Body of pancreas (tissue), 4 donors: ENCODE measurements around the gene WWOX. TPM values are rescaled to one million over a fixed set of nuclear protein-coding genes. Genes with fewer than 3 reads are reported as not detected.

ENCODE experiments used
- ATAC-seq: fragments of 150-250 bp; one replicate; pipeline ENCODE4 v1.9.1; 2016
- DNase-seq, 4 donors: peaks; one replicate each; pipeline ENCODE4 v3.0.0-alpha.2; 2019
- H3K27ac ChIP-seq, 4 donors: fragments of 200-600 bp; sonication (generic); 1 replicate in 3 of 4; 2 replicates in 1 of 4; pipeline versions ENCODE4 v1.5.1 to v1.6.1; 2016 to 2019; ENCODE audit warnings: mild to moderate bottlenecking in 1 of 4, mixed read lengths in 1 of 4, moderate library complexity in 1 of 4
- H3K27me3 ChIP-seq, 2 donors: fragments of 200-600 bp; sonication (generic); one replicate each; pipeline ENCODE4 v1.6.0; 2016; ENCODE audit warnings: mild to moderate bottlenecking in 1 of 2
- H3K36me3 ChIP-seq, 2 donors: fragments of 200-600 bp; sonication (generic); replicated peaks in 1 of 2; 2 replicates each; pipeline ENCODE4 v1.5.1; 2016; ENCODE audit warnings: low read depth in 2 of 2; ENCODE audit not compliant: insufficient read depth in 1 of 2
- H3K4me1 ChIP-seq: fragments of 200-600 bp; sonication (generic); one replicate; pipeline ENCODE4 v1.6.0; 2016
- H3K4me3 ChIP-seq, 2 donors: fragments of 200-600 bp; sonication (generic); 1 replicate in 1 of 2; 2 replicates in 1 of 2; pipeline ENCODE4 v1.5.1; 2016 to 2019
- H3K9me3 ChIP-seq, 3 donors: fragments of 200-600 bp; sonication (generic); 1 replicate in 2 of 3; 2 replicates in 1 of 3; pipeline ENCODE4 v1.5.1; 2016
- POLR2A ChIP-seq, 3 donors: fragments of 450-650 bp; IDR thresholded peaks; one replicate each; pipeline ENCODE4 v1.6.1; 2016; ENCODE audit warnings: antibody characterized with exemption in 3 of 3, mild to moderate bottlenecking in 2 of 3
- WGBS, 2 donors: methylation state at CpG; one replicate each; pipeline ENCODE4 v1.1.5; 2017; 5-methylcytosine and 5-hydroxymethylcytosine counted together
- intact Hi-C: fragments of 100-400 bp; cut with DNase I; formaldehyde crosslinking; loops from one replicate; pipeline ENCODE4 v1.15.1; 2023
- total RNA-seq, 2 donors: library from RNA; depleted of rRNA; stranded (reverse); fragments of >200 nt; gene quantifications; one replicate each; pipeline ENCODE4 v1.1.0, GENCODE V29; 2016
- TF ChIP-seq, protein P1 (sequence below), 7 experiments: fragments of 450-650 bp in 4 of 7; fragments of 200-600 bp in 3 of 7; sonication (generic) in 3 of 7; IDR thresholded peaks; one replicate each; pipeline ENCODE4 v1.5.1; 2016 to 2019; ENCODE audit warnings: antibody characterized with exemption in 7 of 7

Gene WWOX
- total RNA-seq, 2 donors from 2014 or later = 52.7 to 67.2 TPM

DNA sequence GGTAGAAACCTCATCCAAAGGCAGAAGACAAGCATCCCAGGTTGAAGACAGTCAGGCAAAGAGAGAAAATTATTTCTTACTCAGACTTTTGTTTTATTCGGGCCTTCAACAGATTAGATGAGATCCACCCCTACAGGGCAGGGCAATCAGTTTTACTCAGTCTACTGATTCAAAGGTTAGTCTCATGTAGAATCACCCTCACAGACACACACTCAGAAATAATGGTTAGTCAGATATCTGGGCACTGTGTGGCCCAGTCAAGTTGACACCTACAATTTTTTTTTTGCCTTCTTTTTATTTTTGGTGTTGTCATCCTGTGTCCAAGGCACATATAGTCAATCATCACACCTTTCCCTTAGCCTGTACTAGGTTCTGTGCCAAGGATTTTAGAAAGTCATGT, 729.8 kb downstream of the WWOX start:
- Histone ChIP-seq H3K36me3 (no peaks in the 10 kb centered on the region), H3K27ac (no peak overlapping the region), H3K27me3 (no peaks in the 10 kb centered on the region), H3K4me3 (no peak overlapping the region), H3K9me3 (no peaks in the 10 kb centered on the region), H3K4me1 (no peaks in the 10 kb centered on the region)
- WGBS, 2 donors = 85 to 96% methylated on average over 1 of the region's 1 CpG
- DNase-seq (no peak), ATAC-seq (no peak)
- TF ChIP-seq, protein P1, sequence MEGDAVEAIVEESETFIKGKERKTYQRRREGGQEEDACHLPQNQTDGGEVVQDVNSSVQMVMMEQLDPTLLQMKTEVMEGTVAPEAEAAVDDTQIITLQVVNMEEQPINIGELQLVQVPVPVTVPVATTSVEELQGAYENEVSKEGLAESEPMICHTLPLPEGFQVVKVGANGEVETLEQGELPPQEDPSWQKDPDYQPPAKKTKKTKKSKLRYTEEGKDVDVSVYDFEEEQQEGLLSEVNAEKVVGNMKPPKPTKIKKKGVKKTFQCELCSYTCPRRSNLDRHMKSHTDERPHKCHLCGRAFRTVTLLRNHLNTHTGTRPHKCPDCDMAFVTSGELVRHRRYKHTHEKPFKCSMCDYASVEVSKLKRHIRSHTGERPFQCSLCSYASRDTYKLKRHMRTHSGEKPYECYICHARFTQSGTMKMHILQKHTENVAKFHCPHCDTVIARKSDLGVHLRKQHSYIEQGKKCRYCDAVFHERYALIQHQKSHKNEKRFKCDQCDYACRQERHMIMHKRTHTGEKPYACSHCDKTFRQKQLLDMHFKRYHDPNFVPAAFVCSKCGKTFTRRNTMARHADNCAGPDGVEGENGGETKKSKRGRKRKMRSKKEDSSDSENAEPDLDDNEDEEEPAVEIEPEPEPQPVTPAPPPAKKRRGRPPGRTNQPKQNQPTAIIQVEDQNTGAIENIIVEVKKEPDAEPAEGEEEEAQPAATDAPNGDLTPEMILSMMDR (IDR thresholded peaks at IDR 0.05) = no peak
- TF ChIP-seq POLR2A (IDR thresholded peaks at IDR 0.05) = no peak
- intact Hi-C loops = no loop called here

DNA sequence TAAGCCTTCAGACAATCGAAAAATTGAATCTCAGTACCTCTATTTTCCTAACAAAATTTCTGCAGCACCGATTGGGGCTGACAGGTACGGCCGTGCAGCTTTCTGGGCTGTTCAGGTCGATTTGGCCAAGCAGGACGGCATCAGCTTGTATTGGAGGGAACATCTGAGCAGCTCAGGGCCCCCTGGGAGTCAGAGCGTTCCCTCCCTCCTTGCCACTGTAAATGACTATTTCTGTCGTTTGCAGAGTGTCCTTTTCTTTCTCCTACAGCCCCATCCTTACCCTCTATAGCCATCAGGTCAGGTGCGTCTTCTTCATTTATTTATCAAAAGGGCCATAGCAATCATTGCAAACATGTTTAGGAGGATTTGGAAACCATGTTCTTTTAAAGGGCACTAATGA, 731.1 kb downstream of the WWOX start:
- Histone ChIP-seq H3K36me3 (no peaks in the 10 kb centered on the region), H3K27me3 (no peaks in the 10 kb centered on the region), H3K27ac (no peak overlapping the region), H3K9me3 (no peaks in the 10 kb centered on the region), H3K4me1 (no peaks in the 10 kb centered on the region), H3K4me3 (no peak overlapping the region)
- DNase-seq = no peak
- intact Hi-C loops = no loop called here
- no peak for ATAC-seq
- no peak for TF ChIP-seq POLR2A (IDR thresholded peaks at IDR 0.05)
- TF ChIP-seq, protein P1 (IDR thresholded peaks at IDR 0.05) = no peak
- 83% methylated on average over 9 of the region's 9 CpGs for WGBS, 2 donors

DNA sequence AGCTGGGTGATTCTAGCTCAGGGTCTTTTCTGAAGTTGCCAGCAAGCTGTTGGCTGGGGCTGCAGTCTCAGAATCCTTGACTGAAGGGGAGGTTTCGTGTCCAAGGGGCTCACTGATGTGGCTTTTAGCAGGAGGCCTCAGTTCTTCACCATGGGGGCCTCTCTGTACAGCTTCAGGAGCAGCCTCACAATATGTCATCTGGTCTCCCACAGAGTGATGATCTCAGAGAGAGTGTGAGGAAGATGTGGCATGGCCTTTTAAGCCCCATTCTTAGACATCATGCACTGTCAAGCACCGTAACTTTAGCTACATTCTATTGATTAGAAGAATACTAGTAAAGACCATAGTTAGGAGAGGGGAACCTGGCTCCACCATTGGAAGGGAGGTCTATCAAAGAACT, 732.6 kb downstream of the WWOX start:
- H3K9me3 ChIP-seq = no peaks in the 10 kb centered on the region
- no peak for DNase-seq
- TF ChIP-seq POLR2A (IDR thresholded peaks at IDR 0.05) = no peak
- TF ChIP-seq, protein P1 (IDR thresholded peaks at IDR 0.05) = no peak
- H3K27me3 ChIP-seq = no peaks in the 10 kb centered on the region
- H3K36me3 ChIP-seq = no peaks in the 10 kb centered on the region
- no peak for ATAC-seq
- H3K4me1 ChIP-seq = no peaks in the 10 kb centered on the region
- intact Hi-C loops = no loop called here
- H3K4me3 ChIP-seq = no peak overlapping the region
- H3K27ac ChIP-seq = no peak overlapping the region
- 89 to 100% methylated on average over 2 of the region's 2 CpGs for WGBS, 2 donors

DNA sequence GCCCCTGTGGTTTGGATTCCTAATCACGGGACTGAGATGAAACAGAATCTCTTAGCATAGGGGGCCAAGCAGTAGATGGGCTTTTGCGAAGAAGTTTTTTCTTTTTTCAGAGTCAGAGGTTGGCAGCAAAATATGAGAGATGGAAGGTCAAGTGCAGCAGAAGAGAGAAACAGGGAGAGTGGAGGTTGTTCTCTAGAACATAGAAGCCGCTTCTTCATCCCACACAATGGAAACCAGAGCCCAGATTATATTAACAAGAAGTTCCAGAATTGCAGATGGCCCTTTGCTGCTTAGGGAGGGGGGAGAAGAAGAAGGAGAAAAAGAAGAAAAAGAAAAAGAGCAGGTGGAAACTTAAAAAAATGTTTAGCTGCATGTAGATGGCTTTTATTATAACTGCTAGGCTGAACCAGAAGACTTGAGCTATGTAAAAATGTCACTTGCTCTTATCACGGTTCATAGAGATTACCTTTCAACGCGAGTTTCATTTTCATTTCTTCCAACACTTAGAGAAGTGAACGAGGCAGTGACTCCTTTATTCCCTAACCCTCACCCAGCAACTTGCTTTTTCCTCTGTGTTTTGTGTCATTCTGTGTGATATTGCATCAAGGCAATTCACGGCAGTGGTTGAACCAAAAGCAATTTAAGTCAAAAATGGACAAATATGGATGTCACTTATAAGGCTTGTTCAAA, 737.5 kb downstream of the WWOX start:
- Histone ChIP-seq H3K36me3 (no peaks in the 10 kb centered on the region), H3K4me3 (no peak overlapping the region), H3K4me1 (no peaks in the 10 kb centered on the region), H3K27me3 (no peaks in the 10 kb centered on the region), H3K9me3 (no peaks in the 10 kb centered on the region), H3K27ac (no peak overlapping the region)
- ATAC-seq = no peak
- TF ChIP-seq, protein P1 (IDR thresholded peaks at IDR 0.05) = no peak
- no peak for TF ChIP-seq POLR2A (IDR thresholded peaks at IDR 0.05)
- DNase-seq = no peak
- 78 to 79% methylated on average over 8 of the region's 8 CpGs for WGBS, 2 donors
- intact Hi-C loops = no loop called here

DNA sequence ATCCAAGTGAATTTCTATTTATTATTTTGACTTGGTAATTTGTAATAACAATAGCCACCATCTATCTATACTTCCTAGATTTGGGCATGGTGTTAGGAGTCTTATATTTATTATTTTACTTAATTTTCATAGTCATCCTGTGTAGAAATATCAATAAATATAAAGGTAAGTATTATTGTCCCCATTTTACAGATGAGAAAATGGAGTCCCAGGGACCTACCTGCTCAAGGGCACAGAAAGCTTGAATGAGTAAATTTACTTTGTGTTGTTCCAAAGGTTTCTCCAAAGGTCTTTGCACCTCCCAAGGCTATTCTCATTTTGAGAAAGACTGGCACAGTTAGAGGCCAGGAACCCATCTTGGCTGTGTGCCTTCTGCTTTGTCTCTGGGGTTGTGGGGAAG, 738.3 kb downstream of the WWOX start:
- ATAC-seq = no peak
- H3K27ac ChIP-seq = no peak overlapping the region
- no peaks in the 10 kb centered on the region for H3K9me3 ChIP-seq
- H3K27me3 ChIP-seq = no peaks in the 10 kb centered on the region
- intact Hi-C loops = no loop called here
- TF ChIP-seq, protein P1 (IDR thresholded peaks at IDR 0.05) = no peak
- no peak for TF ChIP-seq POLR2A (IDR thresholded peaks at IDR 0.05)
- H3K36me3 ChIP-seq = no peaks in the 10 kb centered on the region
- H3K4me3 ChIP-seq = no peak overlapping the region
- no peak for DNase-seq
- H3K4me1 ChIP-seq = no peaks in the 10 kb centered on the region
